ENCODE results near the gene OR4F15.
"Not testable (repeated sequence)": the region's sequence is repeated elsewhere in the genome, so short reads cannot be mapped to it uniquely, and the experiment has no call there.

The OR4F15 gene

DNA sequence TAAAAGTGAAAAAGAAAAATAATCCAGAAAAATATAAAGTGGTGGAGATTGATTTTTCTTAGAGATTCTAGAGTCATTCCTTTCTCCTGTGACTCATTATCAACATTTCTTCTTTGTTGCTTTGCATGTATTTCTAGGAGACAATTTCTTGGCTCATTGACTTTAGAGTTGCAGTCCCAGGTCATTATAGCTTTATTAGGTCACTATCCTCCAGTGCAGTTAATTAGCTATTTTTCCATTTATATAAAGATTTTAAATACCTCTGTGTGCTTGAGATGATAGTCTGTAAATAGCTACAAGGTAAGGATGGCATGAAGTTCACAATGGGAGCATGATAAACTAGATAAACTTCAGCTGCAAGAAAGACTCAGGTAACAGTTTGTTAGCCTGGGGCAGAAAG, at the start of gene OR4F15:
Gene OR4F15 (plus strand): TSS at position 301 of the 400 bp plus-strand sequence. CDS start 5,985 bp downstream, outside the sequence.
- Mint-ChIP-seq H3K4me3 (no peak within 1 kb of the TSS), H3K27ac (no peak within 1 kb of the TSS), H3K9me3 (no peaks in the 10 kb centered on the region), H3K4me1 (no peaks in the 10 kb centered on the region), H3K27me3 (peaks cover 49% of the 10 kb centered on the region)
- ATAC-seq (no peak), DNase-seq (no peak)

- not testable (repeated sequence) for H3K4me1 Mint-ChIP-seq, H3K27me3 Mint-ChIP-seq, DNase-seq, H3K4me3 Mint-ChIP-seq, H3K27ac Mint-ChIP-seq, H3K9me3 Mint-ChIP-seq, ATAC-seq
These were observed 47.2 kb upstream of the OR4F15 start for GRCh38 chr15:101764669-101765339.

DNA sequence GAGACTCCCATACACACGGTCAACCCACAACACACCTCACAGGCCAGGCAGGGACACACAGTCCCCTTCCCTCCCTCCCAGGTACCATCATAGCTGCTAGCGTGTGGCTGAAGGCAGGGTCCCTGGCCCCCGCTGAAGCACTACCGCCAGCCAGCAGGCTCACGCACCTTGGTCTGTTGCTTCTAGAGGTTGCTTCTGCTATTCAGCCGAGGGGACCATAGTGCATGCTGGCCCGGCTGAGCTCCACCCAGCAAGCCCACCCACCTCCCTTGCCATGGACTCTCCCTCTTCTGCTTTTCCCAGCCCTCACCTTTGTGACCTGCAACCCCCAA, 46.7 kb upstream of the OR4F15 start:
- not testable (repeated sequence) for H3K4me3 Mint-ChIP-seq, H3K9me3 Mint-ChIP-seq, ATAC-seq, H3K27me3 Mint-ChIP-seq, H3K4me1 Mint-ChIP-seq, H3K27ac Mint-ChIP-seq, DNase-seq

DNA sequence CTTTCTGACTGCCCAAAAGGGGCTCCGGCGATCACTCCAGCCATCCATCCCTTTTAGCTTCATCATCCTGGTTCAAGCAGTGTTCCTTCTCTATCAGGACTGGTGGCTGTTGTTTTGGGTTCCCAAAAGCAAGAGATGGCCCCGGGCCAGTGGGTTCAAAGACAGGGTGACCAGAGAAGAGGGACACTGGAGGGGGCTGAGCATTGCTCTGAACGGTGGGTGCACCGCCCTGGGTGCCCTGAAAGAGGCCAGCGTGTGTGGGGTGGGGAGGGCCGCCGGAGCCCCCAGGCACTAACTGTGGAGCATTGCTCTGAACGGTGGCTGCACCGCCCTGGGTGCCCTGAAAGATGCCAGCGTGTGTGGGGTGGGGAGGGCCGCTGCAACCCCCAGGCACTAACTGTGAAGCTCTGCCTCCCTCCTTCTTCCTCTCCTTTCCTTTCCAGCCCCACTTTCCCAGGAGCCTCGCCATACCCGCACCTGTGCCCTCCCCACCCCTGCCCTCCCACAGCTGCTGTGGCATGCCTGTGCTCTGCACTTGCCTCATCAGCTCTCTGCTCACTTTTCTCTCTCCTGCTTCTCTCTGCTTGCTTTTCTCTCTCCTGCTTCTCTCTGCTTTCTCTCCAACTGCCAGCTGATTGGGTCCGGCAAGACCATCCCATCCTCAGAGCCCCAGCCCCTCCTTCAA, 46.1 kb upstream of the OR4F15 start:
- ATAC-seq = peak; percentile 65
- no peak for DNase-seq
- no peaks in the 10 kb centered on the region for H3K27me3 Mint-ChIP-seq
- H3K9me3 Mint-ChIP-seq = no peaks in the 10 kb centered on the region
- H3K4me3 Mint-ChIP-seq = no peak overlapping the region
- H3K4me1 Mint-ChIP-seq = no peaks in the 10 kb centered on the region
- H3K27ac Mint-ChIP-seq = peak overlapping the region; percentile 68 to 72

DNA sequence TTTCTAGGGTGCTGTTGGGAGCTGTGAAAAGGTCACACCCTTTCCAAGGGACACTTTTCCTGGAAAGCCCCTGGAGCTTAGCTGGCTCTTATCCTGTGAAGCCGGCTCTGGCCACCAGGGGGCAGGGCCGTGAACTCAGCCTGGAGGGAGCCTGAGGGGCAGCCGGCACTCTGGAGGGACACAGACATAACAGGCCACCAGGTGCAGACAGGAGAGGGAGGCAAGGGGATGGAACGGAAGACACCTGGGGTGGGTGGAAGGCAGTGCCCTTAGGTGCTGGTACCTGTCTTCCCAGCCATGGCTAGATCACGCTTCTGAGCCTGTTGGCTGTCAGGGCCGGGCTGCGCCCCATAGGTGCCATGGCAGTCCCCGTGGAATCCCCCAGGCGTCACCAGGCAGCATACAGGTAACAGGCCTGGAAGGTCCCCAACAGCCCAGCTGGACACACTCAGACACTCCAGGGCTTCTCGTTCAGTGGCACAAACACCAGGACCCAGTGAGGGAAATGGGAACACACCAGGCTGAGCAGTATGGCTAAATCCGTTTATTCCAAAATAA, 44.8 kb upstream of the OR4F15 start:
- H3K27ac Mint-ChIP-seq, H3K9me3 Mint-ChIP-seq, H3K4me3 Mint-ChIP-seq, DNase-seq, H3K4me1 Mint-ChIP-seq, ATAC-seq, H3K27me3 Mint-ChIP-seq: not testable (repeated sequence)

DNA sequence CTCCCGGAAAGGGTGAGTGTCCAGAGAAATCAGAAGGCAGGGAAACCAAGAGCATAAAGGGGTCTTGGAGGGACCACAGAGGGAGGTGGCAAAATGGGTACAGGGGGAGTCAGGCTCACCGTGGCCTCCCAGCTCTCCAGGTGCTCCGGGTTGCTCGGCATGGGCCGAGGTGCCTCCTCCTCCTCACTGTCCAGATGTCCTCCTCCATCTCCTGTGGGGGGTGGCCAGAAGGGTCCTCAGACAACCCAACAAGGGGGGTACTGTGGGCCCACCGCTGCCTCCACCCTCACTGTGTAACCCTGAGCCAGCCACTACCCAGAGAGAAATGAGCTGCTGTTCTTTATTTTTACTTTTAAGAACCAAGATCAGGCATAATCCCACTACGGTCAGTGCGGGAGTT, 39.1 kb upstream of the OR4F15 start:
- Mint-ChIP-seq H3K4me3 (no peak overlapping the region), H3K27me3 (no peaks in the 10 kb centered on the region), H3K27ac (no peak overlapping the region), H3K9me3 (no peaks in the 10 kb centered on the region), H3K4me1 (no peaks in the 10 kb centered on the region)
- DNase-seq (no peak), ATAC-seq (no peak)

DNA sequence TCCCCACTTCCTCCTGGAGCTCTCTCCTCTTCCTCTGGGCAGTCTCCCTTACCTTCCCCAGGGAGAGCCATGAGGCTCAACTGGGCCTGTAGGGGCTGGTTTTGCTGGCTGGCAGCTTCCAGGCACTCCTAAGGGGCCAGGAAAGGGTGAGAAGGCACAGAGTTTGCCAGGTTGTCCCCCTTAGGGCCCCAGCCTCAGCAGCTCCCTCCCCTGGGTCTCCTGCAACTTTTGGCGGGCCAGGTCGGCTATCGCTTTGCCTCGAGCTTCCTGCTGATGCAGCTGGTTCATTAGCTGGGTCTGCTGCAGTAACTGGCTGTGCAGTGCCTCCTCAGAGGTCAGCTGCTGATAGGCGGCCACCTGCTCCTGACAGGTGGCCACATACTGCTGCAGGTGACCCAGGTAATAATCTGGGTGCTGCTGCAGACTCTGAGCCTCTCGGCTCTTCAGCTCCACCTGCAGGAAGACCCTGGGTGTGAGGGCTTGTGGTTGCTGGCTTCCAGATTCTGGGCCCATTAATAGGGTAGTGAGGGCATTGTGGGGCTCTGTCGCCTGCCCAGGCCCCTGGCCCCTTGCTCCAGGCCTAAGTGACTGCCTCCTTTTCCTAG, 38.4 kb upstream of the OR4F15 start:
- H3K27ac Mint-ChIP-seq = no peak overlapping the region
- DNase-seq (no peak), ATAC-seq (no peak)

GRCh38 chr15:101775136-101775535, 36.9 kb upstream of the OR4F15 start:
- no peaks in the 10 kb centered on the region for H3K9me3 Mint-ChIP-seq
- ATAC-seq = no peak
- no peak for DNase-seq
- no peaks in the 10 kb centered on the region for H3K4me1 Mint-ChIP-seq
- peaks cover 16% of the 10 kb centered on the region for H3K27me3 Mint-ChIP-seq
- no peak overlapping the region for H3K27ac Mint-ChIP-seq
- H3K4me3 Mint-ChIP-seq = no peak overlapping the region

More for the DNA sequence above, 38.4 kb upstream of the OR4F15 start:
- Mint-ChIP-seq H3K4me1 (no peaks in the 10 kb centered on the region), H3K27me3 (peaks cover under 1% of the 10 kb centered on the region), H3K4me3 (no peak overlapping the region), H3K9me3 (no peaks in the 10 kb centered on the region)

- not testable (repeated sequence) for H3K4me1 Mint-ChIP-seq, H3K9me3 Mint-ChIP-seq, H3K27ac Mint-ChIP-seq, ATAC-seq, DNase-seq, H3K4me3 Mint-ChIP-seq
- peaks cover 30% of the 10 kb centered on the region for H3K27me3 Mint-ChIP-seq
These were observed 33.4 kb upstream of the OR4F15 start for GRCh38 chr15:101778576-101778975.

DNA sequence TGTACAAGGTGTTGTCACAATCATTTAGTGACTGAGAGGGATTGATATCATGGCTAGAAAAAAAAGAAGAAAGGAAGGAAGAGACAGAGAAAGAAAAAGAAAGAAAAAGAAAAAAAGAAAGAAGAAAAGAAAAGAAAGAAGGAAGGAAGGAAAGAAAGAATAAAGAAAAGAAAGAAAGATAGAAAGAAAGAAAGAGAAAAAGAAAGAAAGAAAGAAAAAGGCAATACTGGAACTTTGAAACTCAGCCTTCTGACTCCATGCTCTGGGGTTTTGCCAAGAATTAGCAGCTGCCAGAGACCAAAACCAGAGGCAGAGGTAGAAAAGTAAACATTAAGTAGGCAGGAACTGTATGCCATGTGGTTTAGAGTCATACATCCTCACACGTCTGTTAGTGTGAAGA, 31.8 kb upstream of the OR4F15 start:
- ATAC-seq, DNase-seq, H3K4me1 Mint-ChIP-seq, H3K4me3 Mint-ChIP-seq, H3K9me3 Mint-ChIP-seq: not testable (repeated sequence)
- peaks cover 39% of the 10 kb centered on the region for H3K27me3 Mint-ChIP-seq
- H3K27ac Mint-ChIP-seq = peak overlapping the region in 1 of 2 donors; percentile 19

DNA sequence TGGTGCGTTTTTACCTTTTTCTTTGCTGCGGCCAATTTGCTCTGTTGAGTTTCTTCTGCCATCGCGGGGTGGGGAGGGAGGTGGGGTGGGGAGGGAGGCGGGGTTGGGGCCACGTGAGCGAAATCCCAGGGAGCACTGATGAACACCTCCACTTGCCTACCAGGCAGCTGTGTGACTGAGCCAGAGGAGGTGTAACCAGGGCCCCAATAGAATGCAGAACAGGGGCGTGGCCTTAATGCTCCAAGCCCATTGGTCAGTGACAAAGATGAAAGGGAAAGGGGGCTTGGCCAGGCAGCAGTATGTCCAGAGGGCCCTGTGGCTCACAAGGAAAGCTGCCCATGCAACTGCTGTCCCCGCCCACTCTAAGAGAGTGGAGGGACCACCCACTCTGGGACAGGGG, 30.1 kb upstream of the OR4F15 start:
- no peaks in the 10 kb centered on the region for H3K4me1 Mint-ChIP-seq
- peaks cover 39% of the 10 kb centered on the region for H3K27me3 Mint-ChIP-seq
- no peaks in the 10 kb centered on the region for H3K9me3 Mint-ChIP-seq
- DNase-seq (no peak), ATAC-seq (no peak)
- no peak overlapping the region for H3K4me3 Mint-ChIP-seq
- H3K27ac Mint-ChIP-seq = no peak overlapping the region

DNA sequence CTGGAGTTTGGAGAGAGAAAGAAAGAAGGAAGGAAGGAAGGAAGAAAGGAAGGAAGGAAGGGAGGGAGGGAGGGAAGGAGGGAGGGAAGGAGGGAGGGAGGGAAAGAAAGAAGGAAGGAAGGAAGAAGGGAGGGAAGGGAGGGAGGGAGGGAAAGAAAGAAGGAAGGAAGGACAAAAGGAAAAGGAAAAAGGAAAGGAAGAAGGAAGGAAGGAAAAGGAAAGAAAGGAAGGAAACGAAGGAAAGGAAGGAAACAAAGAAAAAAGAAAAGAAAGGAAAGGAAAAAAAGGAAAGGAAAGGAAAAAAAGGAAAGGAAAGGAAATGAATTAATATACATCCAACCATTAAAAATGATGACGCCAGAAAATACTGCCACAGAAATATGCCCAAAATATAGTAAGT, 27.4 kb upstream of the OR4F15 start:
- Mint-ChIP-seq H3K9me3 (no peaks in the 10 kb centered on the region), H3K27me3 (peaks cover 28% of the 10 kb centered on the region), H3K4me3 (no peak overlapping the region), H3K27ac (no peak overlapping the region), H3K4me1 (no peaks in the 10 kb centered on the region)
- DNase-seq = no peak
- no peak for ATAC-seq

GRCh38 chr15:101786422-101786821, 25.6 kb upstream of the OR4F15 start:
- not testable (repeated sequence) for H3K4me3 Mint-ChIP-seq, ATAC-seq, H3K27ac Mint-ChIP-seq, H3K9me3 Mint-ChIP-seq, H3K4me1 Mint-ChIP-seq, DNase-seq
- peaks cover 10% of the 10 kb centered on the region for H3K27me3 Mint-ChIP-seq

GRCh38 chr15:101788001-101788400, 24.0 kb upstream of the OR4F15 start:
- not testable (repeated sequence) for H3K4me1 Mint-ChIP-seq, ATAC-seq, H3K27ac Mint-ChIP-seq

GRCh38 chr15:101788503-101789269, 23.3 kb upstream of the OR4F15 start:
- H3K27ac Mint-ChIP-seq, DNase-seq, H3K27me3 Mint-ChIP-seq, ATAC-seq, H3K4me1 Mint-ChIP-seq, H3K4me3 Mint-ChIP-seq, H3K9me3 Mint-ChIP-seq: not testable (repeated sequence)

More at GRCh38 chr15:101788001-101788400, 24.0 kb upstream of the OR4F15 start:
- not testable (repeated sequence) for DNase-seq, H3K9me3 Mint-ChIP-seq, H3K4me3 Mint-ChIP-seq, H3K27me3 Mint-ChIP-seq
